GM18502 (cell line): Measurements from ENCODE around the gene AMH.
"Not testable (repeated sequence)": the region's sequence is repeated elsewhere in the genome, so short reads cannot be mapped to it uniquely, and the experiment has no call there.

Source experiments
- ATAC-seq: cut with Tn5 transposase; IDR thresholded peaks from one replicate; pipeline ENCODE4 v1.9.1; 2021; ENCODE audit warnings: mild to moderate bottlenecking; ENCODE audit not compliant: unreplicated experiment, poor library complexity

Gene AMH

GRCh38 chr19:2281265-2282061 is 32.3 kb downstream of the AMH start:
- ATAC-seq, result not testable (repeated sequence)

- ATAC-seq, result no peak
Measured at GRCh38 chr19:2282062-2282861, 33.1 kb downstream of the AMH start, which contains the start of gene PEAK3. PEAK3 (minus strand) TSS chr19:2282175; CDS start chr19:2280931, 1,244 bp downstream.

- ATAC-seq, result no peak
Measured at GRCh38 chr19:2282862-2283237, 33.7 kb downstream of the AMH start.

- no peak for ATAC-seq
Measured at GRCh38 chr19:2283835-2284507, 34.8 kb downstream of the AMH start.

- no peak for ATAC-seq
Measured at GRCh38 chr19:2286402-2287140, 37.4 kb downstream of the AMH start.

GRCh38 chr19:2287585-2288337 is 38.6 kb downstream of the AMH start:
- ATAC-seq, result no peak

- no peak for ATAC-seq
Measured at GRCh38 chr19:2288338-2288817, 39.3 kb downstream of the AMH start.

- ATAC-seq, result no peak
Measured at GRCh38 chr19:2288818-2289713, 39.9 kb downstream of the AMH start.

- ATAC-seq, result no peak
Measured at GRCh38 chr19:2289714-2290435, 40.8 kb downstream of the AMH start.

GRCh38 chr19:2290441-2291184 is 41.5 kb downstream of the AMH start:
- no peak for ATAC-seq

GRCh38 chr19:2291185-2291751 is 42.1 kb downstream of the AMH start:
- no peak for ATAC-seq

- ATAC-seq, result no peak
Measured at GRCh38 chr19:2294687-2295335, 45.7 kb downstream of the AMH start.

- ATAC-seq, result no peak
Measured at GRCh38 chr19:2296141-2296540, 47.0 kb downstream of the AMH start.

GRCh38 chr19:2300533-2300932 is 51.4 kb downstream of the AMH start:
- ATAC-seq, result no peak
